Liver (tissue), 3 donors: ENCODE results near the gene RNFT2.

Experiments
- FOXA1 ChIP-seq: IDR thresholded peaks from 2 replicates; pipeline ENCODE4 v1.6.1; 2016; ENCODE audit warnings: antibody characterized with exemption
- GABPA ChIP-seq, 2 donors: IDR thresholded peaks in 1 of 2; conservative IDR thresholded peaks in 1 of 2; 2 replicates each; pipeline ENCODE4 v1.6.1; 2016; ENCODE audit warnings: antibody characterized with exemption in 2 of 2, mild to moderate bottlenecking in 1 of 2, moderate library complexity in 1 of 2
- NR2F2 ChIP-seq: IDR thresholded peaks from 2 replicates; pipeline ENCODE4 v1.6.1; 2016; ENCODE audit warnings: antibody characterized with exemption
- RAD21 ChIP-seq, 2 donors: IDR thresholded peaks; 2 replicates each; pipeline ENCODE4 v1.6.1; 2016; ENCODE audit warnings: antibody characterized with exemption in 2 of 2, mild to moderate bottlenecking in 2 of 2
- RXRA ChIP-seq, 2 donors: IDR thresholded peaks; 2 replicates each; pipeline ENCODE4 v1.6.1; 2017 to 2018; ENCODE audit warnings: antibody characterized with exemption in 2 of 2, mild to moderate bottlenecking in 1 of 2
- YY1 ChIP-seq: IDR thresholded peaks from 2 replicates; pipeline ENCODE4 v1.6.1; 2016; ENCODE audit warnings: antibody characterized with exemption, mild to moderate bottlenecking
- TF ChIP-seq, protein P1 (sequence below): fragments of 150-350 bp; IDR thresholded peaks from 2 replicates; pipeline ENCODE4 v1.5.1; 2017; ENCODE audit warnings: improper control_type of control experiment, low read depth, low read length; ENCODE audit not compliant: missing input control
- TF ChIP-seq, protein P2 (sequence below): IDR thresholded peaks from 2 replicates; pipeline ENCODE4 v1.6.1; 2016; ENCODE audit warnings: antibody characterized with exemption
- donor health status: healthy.
- donor health status: healthy.

DNA sequence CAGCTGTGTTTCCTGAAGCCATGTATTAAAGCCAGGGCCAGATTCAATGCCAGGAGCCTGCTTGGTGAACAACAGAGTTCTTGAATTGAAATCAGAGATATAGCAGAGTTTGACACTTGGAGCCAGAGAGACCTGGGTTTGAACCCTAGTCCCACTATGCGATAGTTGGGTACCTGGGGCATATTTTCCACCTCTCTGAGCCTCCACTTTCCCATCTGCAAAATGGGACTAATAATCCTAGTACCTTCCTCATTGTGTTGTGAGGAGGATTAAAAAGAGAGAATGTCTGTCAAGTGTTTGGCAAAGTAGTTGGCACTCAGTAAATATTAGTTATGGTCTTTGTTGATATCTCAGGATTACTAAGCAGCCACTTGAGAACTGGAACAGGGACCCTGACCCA is 149.1 kb downstream of the RNFT2 start:
- TF ChIP-seq FOXA1 (no peak), NR2F2 (no peak), RXRA (IDR thresholded peaks at IDR 0.05) (no peak), YY1 (no peak), RAD21 (IDR thresholded peaks at IDR 0.05) (no peak), GABPA (IDR thresholded peaks at IDR 0.05 in 1 of 2, conservative IDR thresholded peaks at IDR 0.05 in 1 of 2) (no peak)
- TF ChIP-seq, protein P1, sequence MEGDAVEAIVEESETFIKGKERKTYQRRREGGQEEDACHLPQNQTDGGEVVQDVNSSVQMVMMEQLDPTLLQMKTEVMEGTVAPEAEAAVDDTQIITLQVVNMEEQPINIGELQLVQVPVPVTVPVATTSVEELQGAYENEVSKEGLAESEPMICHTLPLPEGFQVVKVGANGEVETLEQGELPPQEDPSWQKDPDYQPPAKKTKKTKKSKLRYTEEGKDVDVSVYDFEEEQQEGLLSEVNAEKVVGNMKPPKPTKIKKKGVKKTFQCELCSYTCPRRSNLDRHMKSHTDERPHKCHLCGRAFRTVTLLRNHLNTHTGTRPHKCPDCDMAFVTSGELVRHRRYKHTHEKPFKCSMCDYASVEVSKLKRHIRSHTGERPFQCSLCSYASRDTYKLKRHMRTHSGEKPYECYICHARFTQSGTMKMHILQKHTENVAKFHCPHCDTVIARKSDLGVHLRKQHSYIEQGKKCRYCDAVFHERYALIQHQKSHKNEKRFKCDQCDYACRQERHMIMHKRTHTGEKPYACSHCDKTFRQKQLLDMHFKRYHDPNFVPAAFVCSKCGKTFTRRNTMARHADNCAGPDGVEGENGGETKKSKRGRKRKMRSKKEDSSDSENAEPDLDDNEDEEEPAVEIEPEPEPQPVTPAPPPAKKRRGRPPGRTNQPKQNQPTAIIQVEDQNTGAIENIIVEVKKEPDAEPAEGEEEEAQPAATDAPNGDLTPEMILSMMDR: no peak
- TF ChIP-seq, protein P2, sequence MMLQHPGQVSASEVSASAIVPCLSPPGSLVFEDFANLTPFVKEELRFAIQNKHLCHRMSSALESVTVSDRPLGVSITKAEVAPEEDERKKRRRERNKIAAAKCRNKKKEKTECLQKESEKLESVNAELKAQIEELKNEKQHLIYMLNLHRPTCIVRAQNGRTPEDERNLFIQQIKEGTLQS: no peak
